Kidney tubule cell (primary cell): ENCODE results near the gene IFNG-AS1.

Experiments used
- DNase-seq: peaks from one replicate; pipeline ENCODE4 v3.0.0-alpha.2; 2018; ENCODE audit warnings: low spot score

IFNG-AS1 gene

GRCh38 chr12:67994046-67994445 is 4.8 kb downstream of the IFNG-AS1 start:
- no peak for DNase-seq

- DNase-seq, result no peak
These were observed 7.1 kb downstream of the IFNG-AS1 start for GRCh38 chr12:67996347-67996746.

GRCh38 chr12:67998379-67998778 is 9.1 kb downstream of the IFNG-AS1 start:
- DNase-seq, result no peak

GRCh38 chr12:67999244-67999643 is 10.0 kb downstream of the IFNG-AS1 start:
- DNase-seq, result no peak

GRCh38 chr12:68001486-68002466 is 12.5 kb downstream of the IFNG-AS1 start:
- peak; percentile 39 for DNase-seq

- DNase-seq, result no peak
These were observed 14.5 kb downstream of the IFNG-AS1 start for GRCh38 chr12:68003777-68004176.

- DNase-seq, result no peak
These were observed 17.8 kb downstream of the IFNG-AS1 start for GRCh38 chr12:68007033-68007432.

GRCh38 chr12:68007466-68007865 is 18.2 kb downstream of the IFNG-AS1 start:
- DNase-seq, result no peak

GRCh38 chr12:68011206-68011881 is 22.1 kb downstream of the IFNG-AS1 start:
- DNase-seq, result no peak

- DNase-seq, result no peak
These were observed 22.6 kb downstream of the IFNG-AS1 start for GRCh38 chr12:68011882-68012207.

- DNase-seq, result no peak
These were observed 23.5 kb downstream of the IFNG-AS1 start for GRCh38 chr12:68012712-68013111.

GRCh38 chr12:68013181-68013580 is 23.9 kb downstream of the IFNG-AS1 start:
- no peak for DNase-seq

GRCh38 chr12:68016136-68016535 is 26.9 kb downstream of the IFNG-AS1 start:
- no peak for DNase-seq

GRCh38 chr12:68018315-68018714 is 29.1 kb downstream of the IFNG-AS1 start:
- DNase-seq, result no peak

- no peak for DNase-seq
These were observed 30.8 kb downstream of the IFNG-AS1 start for GRCh38 chr12:68020049-68020448.

GRCh38 chr12:68020699-68021098 is 31.5 kb downstream of the IFNG-AS1 start:
- DNase-seq, result no peak

- DNase-seq, result no peak
These were observed 39.4 kb downstream of the IFNG-AS1 start for GRCh38 chr12:68028647-68029046.

- DNase-seq, result no peak
These were observed 41.0 kb downstream of the IFNG-AS1 start for GRCh38 chr12:68030248-68030647.

- DNase-seq, result no peak
These were observed 41.9 kb downstream of the IFNG-AS1 start for GRCh38 chr12:68031174-68031573.

- peak; percentile 78 for DNase-seq
These were observed 42.9 kb downstream of the IFNG-AS1 start for GRCh38 chr12:68031881-68032739.

GRCh38 chr12:68034567-68034966 is 45.3 kb downstream of the IFNG-AS1 start:
- no peak for DNase-seq

- DNase-seq, result no peak
These were observed 47.4 kb downstream of the IFNG-AS1 start for GRCh38 chr12:68036642-68037041.
